HG02623 (cell line): ENCODE data around the gene ASPSCR1.
"Not testable (repeated sequence)": the region's sequence is repeated elsewhere in the genome, so short reads cannot be mapped to it uniquely, and the experiment has no call there.

ENCODE experiments used
- ATAC-seq: cut with Tn5 transposase; IDR thresholded peaks from one replicate; pipeline ENCODE4 v1.9.1; 2021; ENCODE audit warnings: moderate library complexity; ENCODE audit not compliant: unreplicated experiment

The ASPSCR1 gene

GRCh38 chr17:81940538-81941483, 36.6 kb upstream of the ASPSCR1 start:
- no peak for ATAC-seq

GRCh38 chr17:81941484-81942166, 35.8 kb upstream of the ASPSCR1 start:
- no peak for ATAC-seq

- no peak for ATAC-seq
Observed at GRCh38 chr17:81942167-81942553, 35.3 kb upstream of the ASPSCR1 start.

GRCh38 chr17:81944858-81945257, 32.6 kb upstream of the ASPSCR1 start:
- ATAC-seq, result no peak

DNA sequence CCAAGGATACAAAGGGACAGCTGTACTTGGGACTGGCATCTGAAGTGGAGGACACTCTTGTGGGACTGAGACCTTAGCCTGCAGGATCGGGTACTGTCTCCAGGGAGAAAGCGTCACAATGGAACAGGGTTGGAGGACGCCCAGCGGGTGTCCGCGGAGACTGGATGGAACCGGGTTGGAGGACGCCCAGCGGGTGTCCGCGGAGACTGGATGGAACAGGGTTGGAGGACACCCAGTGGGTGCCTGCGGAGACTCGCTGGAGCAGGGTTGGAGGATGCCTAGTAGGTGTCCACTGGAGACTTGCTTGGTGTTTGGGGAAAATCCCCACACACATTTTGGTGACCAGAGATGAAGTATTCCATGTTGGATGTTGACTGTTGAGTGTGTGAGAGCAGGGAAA, 30.2 kb upstream of the ASPSCR1 start, which contains the start of gene MYADML2:
TSS of gene MYADML2 (minus strand) at position 45 of the 400 bp plus-strand sequence. CDS start 5,492 bp downstream, outside the sequence.
- ATAC-seq, result no peak

DNA sequence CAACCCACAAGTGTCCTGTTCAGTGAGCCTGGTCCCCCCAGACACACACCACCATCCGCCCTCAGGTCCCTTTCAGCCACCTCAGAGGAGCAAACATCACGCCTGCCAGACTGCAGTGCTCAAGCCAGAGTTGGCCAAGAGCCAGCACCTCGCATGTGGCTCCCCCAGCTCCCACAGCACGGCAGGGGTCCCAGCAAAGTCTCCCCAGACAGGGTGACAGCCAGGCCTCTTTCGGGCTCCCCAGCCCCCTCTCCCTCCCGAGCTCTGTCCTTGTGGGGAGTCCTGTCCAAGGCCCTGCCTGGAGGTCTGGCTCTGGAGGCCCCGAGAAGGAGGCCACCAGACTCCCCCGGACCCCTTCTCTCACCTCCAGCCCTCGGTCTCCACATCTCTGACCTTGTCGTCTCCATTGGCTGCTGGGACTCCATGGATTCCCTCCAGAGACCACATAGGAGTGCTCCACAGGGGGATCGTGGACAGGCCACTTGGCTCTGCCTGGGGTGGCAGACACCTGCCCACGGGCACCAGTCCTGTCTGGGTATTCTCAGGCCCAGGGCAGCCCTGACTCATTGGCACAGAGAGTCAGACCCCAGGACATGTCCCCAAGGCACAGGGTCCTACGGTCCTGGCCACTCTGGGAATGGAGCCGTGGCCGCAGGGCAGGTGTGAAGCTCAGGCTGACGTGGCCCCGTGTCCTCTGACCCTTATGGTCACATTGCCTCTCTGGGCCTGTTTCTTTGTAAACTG, 28.6 kb upstream of the ASPSCR1 start:
- no peak for ATAC-seq

- ATAC-seq, result no peak
Observed at GRCh38 chr17:81950501-81950900, 26.9 kb upstream of the ASPSCR1 start.

GRCh38 chr17:81951785-81952684, 25.4 kb upstream of the ASPSCR1 start:
- no peak for ATAC-seq

- ATAC-seq, result no peak
Observed at GRCh38 chr17:81952792-81953228, 24.6 kb upstream of the ASPSCR1 start.

- ATAC-seq, result not testable (repeated sequence)
Observed at GRCh38 chr17:81953443-81953842, 24.0 kb upstream of the ASPSCR1 start.

DNA sequence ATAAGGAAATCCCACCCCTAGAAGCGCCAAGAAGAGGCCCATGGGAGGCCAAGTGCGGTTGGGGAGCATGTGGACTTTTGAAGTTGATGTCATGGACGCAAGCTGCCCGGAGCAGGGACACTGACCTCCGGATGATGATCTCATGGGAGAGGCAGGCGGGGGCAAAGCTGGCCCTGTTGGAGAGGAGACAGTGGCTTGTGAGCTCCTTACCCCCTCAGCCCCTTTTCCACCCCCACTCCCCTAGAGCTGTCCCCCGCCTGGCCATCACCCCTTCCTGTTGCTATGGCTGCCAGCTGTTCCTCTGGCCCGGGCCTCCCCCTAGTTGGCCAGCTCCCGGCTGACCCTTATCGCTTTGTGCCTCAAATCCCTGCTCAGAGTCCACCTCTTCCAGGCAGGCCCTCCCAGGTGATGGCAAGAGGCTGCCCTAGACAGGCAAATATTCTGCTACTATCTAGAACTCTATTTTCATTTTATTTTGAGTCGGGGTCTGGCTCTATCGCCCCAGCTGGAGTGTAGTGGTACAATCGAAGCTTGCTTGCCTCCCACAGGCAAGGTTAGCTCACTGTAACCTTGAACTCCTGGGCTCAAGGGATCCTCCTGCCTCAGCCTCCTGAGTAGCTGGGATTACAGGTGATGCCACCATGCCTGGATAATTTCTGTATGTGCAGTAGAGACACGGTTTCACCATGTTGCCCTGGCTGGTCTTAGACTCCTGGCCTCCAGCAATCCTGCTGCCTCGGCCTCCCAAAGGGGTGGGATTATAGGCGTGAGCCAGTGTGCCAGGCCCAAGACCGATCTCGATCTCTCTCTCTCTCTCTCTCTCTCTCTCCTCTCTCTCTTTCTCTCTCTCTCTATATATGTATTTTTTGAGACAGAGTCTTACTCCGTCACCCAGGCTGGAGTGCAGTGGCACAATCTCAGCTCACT, 23.0 kb upstream of the ASPSCR1 start:
- ATAC-seq, result no peak

- no peak for ATAC-seq
Observed at GRCh38 chr17:81955058-81955681, 22.3 kb upstream of the ASPSCR1 start.

DNA sequence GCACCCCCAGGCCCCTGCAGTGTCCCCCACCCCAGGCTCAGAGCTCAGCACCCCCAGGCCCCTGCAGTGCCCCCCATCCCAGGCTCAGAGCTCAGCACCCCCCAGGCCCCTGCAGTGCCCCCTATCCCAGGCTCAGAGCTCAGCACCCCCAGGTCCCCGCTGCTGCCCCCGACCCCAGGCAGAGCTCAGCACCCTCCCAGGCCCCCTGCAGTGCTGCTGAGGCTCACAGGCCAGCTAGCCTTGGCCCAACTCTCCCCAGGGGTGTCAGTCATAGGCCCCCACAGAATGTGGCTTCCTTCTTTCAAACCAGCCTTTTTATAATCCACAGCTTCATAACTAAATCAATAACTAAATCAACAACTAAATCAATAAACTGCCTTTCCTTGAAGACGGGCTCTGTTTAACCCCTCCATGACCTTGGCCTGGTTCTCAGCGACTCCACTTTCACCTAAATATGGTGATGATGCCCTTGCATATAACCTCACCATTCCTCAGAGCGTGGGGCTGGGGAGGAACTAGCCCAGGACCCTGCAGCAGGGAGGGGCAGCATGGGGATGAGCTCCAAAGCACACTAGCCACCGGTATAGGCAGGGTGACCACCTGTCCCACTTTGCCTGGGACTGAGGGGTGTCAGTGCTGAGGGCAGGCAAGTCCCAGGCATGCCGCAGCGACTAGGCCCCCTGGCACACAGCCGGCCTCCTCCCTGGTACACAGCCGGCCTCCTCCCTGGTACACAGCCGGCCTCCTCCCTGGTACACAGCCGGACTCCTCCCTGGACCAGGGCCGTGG, 21.5 kb upstream of the ASPSCR1 start:
- ATAC-seq, result no peak

DNA sequence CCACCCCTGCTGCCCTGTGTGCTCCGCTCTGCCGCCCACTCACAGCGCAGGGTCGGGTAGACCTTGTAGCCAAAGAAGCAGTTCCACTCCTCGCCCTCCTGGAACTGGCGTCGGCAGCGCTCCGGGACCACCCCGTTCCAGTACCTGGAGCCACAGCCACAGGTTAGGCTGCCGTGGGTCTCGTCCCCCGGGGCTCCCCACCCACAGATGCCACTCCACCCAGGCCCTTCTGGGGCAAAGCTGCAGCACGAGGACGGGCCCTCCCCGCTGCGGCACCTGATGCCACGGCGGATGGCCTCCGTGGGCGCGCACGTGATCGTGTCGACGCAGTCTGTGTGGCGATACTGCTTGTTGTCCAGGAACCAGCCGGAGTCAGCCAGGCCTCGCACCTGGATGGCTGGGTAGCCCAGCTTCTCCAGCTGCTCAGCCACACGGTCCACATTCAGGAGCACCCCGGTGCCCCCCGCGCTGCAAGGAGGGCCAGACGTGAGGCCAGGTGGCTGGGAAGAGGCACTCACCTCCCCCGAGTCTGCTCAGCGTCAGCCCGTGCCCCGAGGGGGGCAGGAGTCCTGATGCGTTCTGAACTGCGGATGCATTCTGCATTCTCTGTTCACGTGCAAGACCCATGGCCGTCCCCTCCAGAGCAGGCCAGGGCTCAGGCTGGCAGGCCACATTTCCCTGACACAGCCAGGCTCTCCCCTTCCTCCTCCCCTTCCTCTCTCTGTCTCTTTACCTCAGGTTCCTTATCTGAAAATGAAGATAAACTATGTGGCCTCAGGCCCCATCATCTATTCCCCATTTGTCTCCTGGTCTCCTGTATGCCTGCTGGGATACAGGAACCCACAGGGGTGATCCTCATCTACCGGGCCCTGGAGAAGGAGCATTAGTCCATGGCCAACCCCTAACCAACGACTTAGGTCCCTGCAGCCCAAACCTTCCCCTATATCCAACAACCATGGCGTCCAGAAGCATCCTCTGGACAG, 20.5 kb upstream of the ASPSCR1 start:
- ATAC-seq, result no peak

- ATAC-seq, result no peak
Observed at GRCh38 chr17:81957691-81958432, 19.6 kb upstream of the ASPSCR1 start.
